Kasumi-1 (cell line): Measurements from ENCODE around the gene SMURF1.
"Not testable (repeated sequence)": the region's sequence is repeated elsewhere in the genome, so short reads cannot be mapped to it uniquely, and the experiment has no call there.

Experiments used
- DNase-seq, 2 experiments: peaks; one replicate each; lab custom pipeline; 2025; lab: John Stamatoyannopoulos, UW

Gene SMURF1

GRCh38 chr7:99143853-99144672 is at the start of gene SMURF1:
TSS of gene SMURF1 (minus strand) at chr7:99144108. CDS start at chr7:99143780, 328 bp downstream.
- peak; percentile 37 to 48 for DNase-seq

GRCh38 chr7:99191869-99192596 is 48.1 kb upstream of the SMURF1 start:
- DNase-seq, result no peak

- no peak for DNase-seq
These were observed 46.6 kb upstream of the SMURF1 start for GRCh38 chr7:99190359-99191009.

GRCh38 chr7:99189222-99189621 is 45.3 kb upstream of the SMURF1 start:
- no peak for DNase-seq

- no peak for DNase-seq
These were observed 44.3 kb upstream of the SMURF1 start for GRCh38 chr7:99188221-99188620.

GRCh38 chr7:99184532-99185218 is 40.8 kb upstream of the SMURF1 start:
- DNase-seq, result no peak

GRCh38 chr7:99180067-99180650 is 36.3 kb upstream of the SMURF1 start:
- DNase-seq, result no peak

- no peak for DNase-seq
These were observed 33.3 kb upstream of the SMURF1 start for GRCh38 chr7:99177165-99177564.

- DNase-seq, result no peak
These were observed 29.9 kb upstream of the SMURF1 start for GRCh38 chr7:99173787-99174186.

GRCh38 chr7:99171731-99172130 is 27.8 kb upstream of the SMURF1 start:
- no peak for DNase-seq

GRCh38 chr7:99170730-99171074 is 26.8 kb upstream of the SMURF1 start:
- DNase-seq, result no peak

- DNase-seq, result no peak
These were observed 26.3 kb upstream of the SMURF1 start for GRCh38 chr7:99170065-99170729.

GRCh38 chr7:99167072-99167471 is 23.2 kb upstream of the SMURF1 start:
- no peak for DNase-seq

GRCh38 chr7:99165816-99166215 is 21.9 kb upstream of the SMURF1 start:
- DNase-seq, result no peak

- DNase-seq, result not testable (repeated sequence)
These were observed 19.8 kb upstream of the SMURF1 start for GRCh38 chr7:99163669-99164068.

- no peak for DNase-seq
These were observed 12.7 kb upstream of the SMURF1 start for GRCh38 chr7:99156649-99157048.

- DNase-seq, result peak; percentile 28
These were observed 11.3 kb upstream of the SMURF1 start for GRCh38 chr7:99155211-99155610.

GRCh38 chr7:99146979-99147378 is 3.1 kb upstream of the SMURF1 start:
- DNase-seq, result no peak

GRCh38 chr7:99143521-99143852 is 421 bp downstream of the SMURF1 start:
- DNase-seq, result no peak

GRCh38 chr7:99142727-99143520 is 984 bp downstream of the SMURF1 start:
- peak; percentile 77 to 82 for DNase-seq
